HG03432 (cell line): ENCODE results near the gene NUP188.

Experiments used
- ATAC-seq: cut with Tn5 transposase; IDR thresholded peaks from one replicate; pipeline ENCODE4 v1.9.1; 2021; ENCODE audit warnings: mild to moderate bottlenecking, moderate library complexity; ENCODE audit not compliant: unreplicated experiment

The NUP188 gene

GRCh38 chr9:129026442-129027223 is 79.1 kb downstream of the NUP188 start:
- ATAC-seq = no peak

GRCh38 chr9:129027224-129027684 is 79.8 kb downstream of the NUP188 start:
- peak; percentile 7 for ATAC-seq

GRCh38 chr9:129027685-129028191 is 80.2 kb downstream of the NUP188 start:
- peak; percentile 53 for ATAC-seq

GRCh38 chr9:129028192-129028966 is 80.9 kb downstream of the NUP188 start, which contains the start of gene SH3GLB2:
Gene SH3GLB2, minus strand, starts transcription at chr9:129028331. Its CDS starts 177 bp downstream, at chr9:129028154.
- ATAC-seq = peak; percentile 79

GRCh38 chr9:129030191-129030590 is 82.7 kb downstream of the NUP188 start:
- no peak for ATAC-seq

DNA sequence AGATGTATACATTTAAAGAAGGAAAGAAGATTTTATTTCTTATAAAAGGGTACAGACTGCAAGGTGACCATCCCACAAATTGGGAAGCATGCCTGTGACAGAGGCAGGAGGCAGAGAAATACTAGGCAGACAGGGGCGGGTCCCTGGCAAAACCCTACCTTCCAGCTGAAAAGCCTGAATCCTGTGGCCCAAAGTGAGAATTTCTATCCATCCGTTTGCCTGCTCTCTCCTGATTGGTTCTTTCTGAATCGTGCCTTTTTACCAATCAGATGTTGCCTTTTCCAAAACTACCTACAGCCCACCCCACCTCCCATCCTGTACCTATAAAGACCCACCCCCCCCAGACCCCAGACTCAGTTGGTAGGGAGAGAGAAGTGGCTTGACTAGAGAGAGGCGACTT is 84.0 kb downstream of the NUP188 start:
- no peak for ATAC-seq

- no peak for ATAC-seq
These were observed 85.2 kb downstream of the NUP188 start for GRCh38 chr9:129032541-129033159.

GRCh38 chr9:129033216-129033615 is 85.7 kb downstream of the NUP188 start:
- no peak for ATAC-seq

DNA sequence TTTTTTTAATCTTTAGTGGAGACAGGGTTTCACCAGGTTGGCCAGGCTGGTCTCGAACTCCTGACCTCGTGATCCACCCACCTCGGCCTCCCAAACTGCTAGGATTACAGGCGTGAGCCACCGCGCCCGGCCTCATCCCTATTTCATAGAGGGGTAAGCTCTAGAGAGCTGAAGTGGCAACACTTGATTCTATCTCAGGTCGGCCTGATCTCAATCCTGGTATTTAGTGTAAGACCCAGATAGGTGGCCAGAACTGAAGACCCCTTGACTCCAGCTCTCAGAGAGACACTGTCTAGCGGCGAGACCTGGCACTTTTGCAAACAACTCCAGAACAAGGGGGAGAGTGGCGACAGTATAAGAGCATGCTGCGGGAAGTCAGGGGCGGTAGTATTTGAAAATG is 88.3 kb downstream of the NUP188 start:
- ATAC-seq = peak; percentile 7

- ATAC-seq = peak; percentile 94
These were observed 88.9 kb downstream of the NUP188 start, which contains the start of gene MIGA2 for GRCh38 chr9:129036241-129036922. Gene MIGA2, plus strand, starts transcription at chr9:129036626. Its CDS starts 3,969 bp downstream, at chr9:129040595.

GRCh38 chr9:129036923-129037766 is 89.6 kb downstream of the NUP188 start:
- ATAC-seq = no peak

GRCh38 chr9:129037767-129038098 is 90.2 kb downstream of the NUP188 start:
- ATAC-seq = no peak

DNA sequence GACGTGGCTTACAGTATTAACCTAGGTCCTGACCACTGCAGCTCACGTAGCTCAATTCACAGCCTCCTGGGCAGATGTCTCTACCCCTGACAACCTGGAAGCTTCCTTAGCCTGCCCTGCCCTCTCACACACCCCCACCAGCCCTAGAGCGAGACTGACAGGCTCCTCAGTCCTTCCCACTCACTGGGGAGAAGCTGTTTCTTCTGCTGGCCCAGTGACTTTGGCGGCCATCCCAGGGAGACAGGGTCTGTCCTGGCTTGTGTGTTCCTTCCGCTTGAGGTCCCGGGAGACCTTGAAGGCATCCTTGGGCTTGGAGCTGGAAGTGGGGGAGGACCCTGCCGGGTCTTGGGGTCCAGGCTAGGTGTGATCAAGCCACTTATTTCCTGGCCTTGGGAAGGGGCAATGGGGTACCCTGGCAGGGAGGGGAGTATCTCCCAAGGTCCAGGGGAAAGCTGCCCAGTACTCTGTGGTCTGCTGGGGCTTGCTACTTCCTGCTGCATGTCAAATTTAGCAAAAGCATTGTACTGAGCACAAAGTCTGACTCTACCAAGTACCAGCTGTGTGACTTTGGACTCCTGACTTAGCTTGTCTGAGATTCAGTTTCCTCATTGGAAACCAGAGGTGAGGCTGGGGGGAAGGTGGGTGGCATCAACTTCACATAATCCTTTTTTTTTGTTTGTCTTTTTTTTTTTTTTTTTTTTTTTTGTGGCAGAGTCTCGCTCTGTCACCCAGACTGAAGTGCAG is 90.8 kb downstream of the NUP188 start:
- ATAC-seq = no peak

- no peak for ATAC-seq
These were observed 92.7 kb downstream of the NUP188 start for GRCh38 chr9:129040113-129040643.

DNA sequence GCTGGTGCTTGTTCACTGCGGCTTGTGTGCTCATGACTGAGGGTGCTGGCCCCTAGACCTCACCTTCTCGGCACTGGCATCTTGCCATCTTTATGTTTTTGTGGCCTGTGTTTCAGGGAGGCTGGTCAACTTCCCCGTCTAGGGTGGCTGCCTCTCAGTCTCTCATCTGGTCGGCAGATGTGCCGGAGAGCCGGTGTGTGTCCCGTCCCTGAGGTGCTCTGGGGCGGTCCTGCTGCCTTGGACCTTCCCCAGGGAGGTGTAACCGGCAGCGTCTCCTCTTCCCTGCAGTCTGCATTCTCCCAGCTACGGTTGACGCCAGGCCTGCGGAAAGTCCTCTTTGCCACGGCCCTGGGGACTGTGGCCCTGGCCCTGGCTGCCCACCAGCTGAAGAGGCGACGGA is 94.5 kb downstream of the NUP188 start:
- ATAC-seq = no peak

GRCh38 chr9:129052592-129052991 is 105.1 kb downstream of the NUP188 start:
- ATAC-seq = no peak

DNA sequence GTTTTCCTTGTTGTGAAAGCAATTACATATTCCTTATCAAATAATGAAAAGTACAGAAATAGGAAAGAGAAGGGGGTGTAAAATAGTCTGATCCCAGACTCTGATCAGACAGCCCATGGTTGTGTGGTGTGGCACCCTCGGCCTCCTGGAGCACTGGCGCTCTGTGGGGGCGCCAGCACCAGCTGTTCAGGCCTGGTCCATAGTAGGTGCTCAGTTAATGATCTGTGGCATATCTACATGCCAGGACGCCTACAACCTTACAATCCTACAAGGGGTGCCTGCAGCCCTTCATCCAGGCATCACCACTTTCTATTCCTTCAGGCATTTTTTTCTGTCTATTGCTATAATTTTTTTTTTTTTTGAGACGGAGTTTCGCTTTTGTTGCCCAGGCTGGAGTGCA is 105.5 kb downstream of the NUP188 start:
- ATAC-seq = no peak

- ATAC-seq = no peak
These were observed 106.8 kb downstream of the NUP188 start for GRCh38 chr9:129054163-129054851.
